A549 treated with Mapracorat at 1 μM for 4 hours (cell line): Measurements from ENCODE around the gene GPAT3. TPM values are rescaled to one million over a fixed set of nuclear protein-coding genes. Genes with fewer than 3 reads are reported as not detected.

ENCODE experiments used
- total RNA-seq: library from RNA; stranded (reverse); fragments of 200-300 nt; extraction: Qiagen RNA extraction; gene quantifications from 5 replicates; pipeline ENCODE4 v1.2.3, GENCODE V29; 2022

GPAT3 gene
- total RNA-seq: 27.7 to 34.1 TPM (median 30.5 TPM) in 5 replicates

GRCh38 chr4:83535520-83536361, at the start of gene GPAT3:
Gene GPAT3, plus strand, starts transcription at chr4:83536108. Its CDS starts 515 bp downstream, at chr4:83536623.

Other genes starting within 250 kb of the GPAT3 start
- 1.1 to 1.6 TPM (median 1.2 TPM) in 5 replicates for gene HPSE, start 201.3 kb upstream of the GPAT3 start, total RNA-seq
- 4.7 to 8.0 TPM (median 5.4 TPM) in 5 replicates for gene HELQ, start 80.3 kb upstream of the GPAT3 start, total RNA-seq
- gene MRPS18C, start 80.0 kb upstream of the GPAT3 start, total RNA-seq: 42.4 to 58.8 TPM (median 45.2 TPM) in 5 replicates
- gene ABRAXAS1, start 51.0 kb upstream of the GPAT3 start, total RNA-seq: 4.8 to 6.6 TPM (median 6.3 TPM) in 5 replicates